GM12892 (cell line): Measurements from ENCODE around the gene EXOC1L.
"Not testable (repeated sequence)": the region's sequence is repeated elsewhere in the genome, so short reads cannot be mapped to it uniquely, and the experiment has no call there.

Experiments used
- DNase-seq: peaks from one replicate; pipeline ENCODE4 v3.0.0; 2011; ENCODE audit not compliant: insufficient read length
- FAIRE-seq: peaks from 2 replicates; lab custom pipeline; 2011; peaks lifted over from hg19 to GRCh38; lab: Jason Lieb, UNC
- POLR2A ChIP-seq: IDR thresholded peaks from 2 replicates; pipeline ENCODE4 v1.6.1; 2011; ENCODE audit warnings: low read depth, low read length, control low read depth
- POLR2AphosphoS5 ChIP-seq: IDR thresholded peaks from 2 replicates; pipeline ENCODE4 v1.6.1; 2011; ENCODE audit warnings: low read depth, low read length, control low read depth
- TAF1 ChIP-seq: IDR thresholded peaks from 2 replicates; pipeline ENCODE4 v1.6.1; 2011; ENCODE audit warnings: low read depth, mild to moderate bottlenecking, control low read depth, low read length, borderline replicate concordance

Gene EXOC1L

GRCh38 chr4:55817691-55818090 is 1.9 kb upstream of the EXOC1L start:
- FAIRE-seq (no peak), DNase-seq (no peak)
- TF ChIP-seq POLR2A (no peak), TAF1 (no peak), POLR2AphosphoS5 (no peak)

GRCh38 chr4:55820279-55820678 is 689 bp downstream of the EXOC1L start:
- TF ChIP-seq POLR2A (no peak), TAF1 (no peak), POLR2AphosphoS5 (no peak)
- no peak for FAIRE-seq
- no peak for DNase-seq

GRCh38 chr4:55822329-55822728 is 2.7 kb downstream of the EXOC1L start:
- DNase-seq (no peak), FAIRE-seq (no peak)
- TF ChIP-seq TAF1 (no peak), POLR2A (no peak), POLR2AphosphoS5 (no peak)

GRCh38 chr4:55824865-55825264 is 5.3 kb downstream of the EXOC1L start:
- DNase-seq (no peak), FAIRE-seq (no peak)
- TF ChIP-seq POLR2AphosphoS5 (no peak), POLR2A (no peak), TAF1 (no peak)

- FAIRE-seq, result no peak
- TF ChIP-seq POLR2A (no peak), TAF1 (no peak), POLR2AphosphoS5 (no peak)
- DNase-seq, result no peak
Observed at GRCh38 chr4:55826986-55827385, 7.4 kb downstream of the EXOC1L start.

DNA sequence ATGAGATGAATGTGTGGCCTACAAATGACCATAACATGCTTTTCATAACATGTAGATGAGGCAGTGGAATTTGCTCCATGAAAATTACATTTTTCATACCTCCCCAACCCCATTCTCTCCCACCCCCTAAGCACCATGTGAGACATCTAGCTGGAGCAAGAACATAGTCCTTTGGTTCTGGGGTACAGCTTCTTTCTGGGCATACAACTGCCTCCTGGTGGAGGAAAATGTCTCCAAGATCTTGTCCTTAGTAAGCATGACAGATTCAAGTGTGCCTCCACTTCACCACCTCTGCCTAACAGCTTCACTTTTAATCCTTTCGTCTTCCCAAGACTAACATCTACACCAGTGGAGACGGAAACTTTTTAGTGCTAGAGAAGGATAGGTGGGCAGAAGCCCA is 8.0 kb downstream of the EXOC1L start:
- no peak for TF ChIP-seq POLR2AphosphoS5
- TF ChIP-seq POLR2A, result no peak
- no peak for TF ChIP-seq TAF1
- FAIRE-seq, result no peak
- DNase-seq, result no peak

GRCh38 chr4:55830048-55830447 is 10.5 kb downstream of the EXOC1L start:
- TF ChIP-seq POLR2A (no peak), POLR2AphosphoS5 (no peak), TAF1 (no peak)
- no peak for FAIRE-seq
- DNase-seq, result no peak

DNA sequence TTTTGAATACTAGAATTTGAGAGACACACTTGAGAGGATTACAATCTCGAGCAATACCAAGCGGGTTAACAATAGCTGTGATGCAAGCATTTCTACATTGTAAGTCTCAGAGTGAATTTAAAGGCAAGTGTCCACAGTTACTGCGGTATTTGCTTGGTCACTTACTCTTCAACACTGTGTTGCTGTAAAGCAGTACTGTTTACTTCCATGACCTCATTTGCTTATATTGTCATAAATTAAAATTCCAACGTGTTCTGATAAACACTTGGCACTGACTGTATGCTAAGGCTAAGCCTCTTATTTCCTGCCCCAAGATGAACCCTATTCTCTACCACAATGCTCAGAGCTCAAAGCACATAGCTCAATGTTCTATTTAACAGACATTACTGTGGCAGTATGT is 11.1 kb downstream of the EXOC1L start:
- TF ChIP-seq POLR2AphosphoS5, result no peak
- TF ChIP-seq TAF1, result no peak
- no peak for TF ChIP-seq POLR2A
- no peak for FAIRE-seq

GRCh38 chr4:55834086-55834795 is 14.7 kb downstream of the EXOC1L start:
- DNase-seq (no peak), FAIRE-seq (no peak)
- TF ChIP-seq POLR2AphosphoS5 (no peak), TAF1 (no peak), POLR2A (no peak)

More for the DNA sequence above, 11.1 kb downstream of the EXOC1L start:
- no peak for DNase-seq

GRCh38 chr4:55837903-55838302 is 18.3 kb downstream of the EXOC1L start:
- DNase-seq, result no peak
- FAIRE-seq, result no peak
- TF ChIP-seq TAF1 (no peak), POLR2A (no peak), POLR2AphosphoS5 (no peak)

- FAIRE-seq, result no peak
- TF ChIP-seq TAF1 (no peak), POLR2A (no peak), POLR2AphosphoS5 (no peak)
- no peak for DNase-seq
Observed at GRCh38 chr4:55838356-55838755, 18.8 kb downstream of the EXOC1L start.

DNA sequence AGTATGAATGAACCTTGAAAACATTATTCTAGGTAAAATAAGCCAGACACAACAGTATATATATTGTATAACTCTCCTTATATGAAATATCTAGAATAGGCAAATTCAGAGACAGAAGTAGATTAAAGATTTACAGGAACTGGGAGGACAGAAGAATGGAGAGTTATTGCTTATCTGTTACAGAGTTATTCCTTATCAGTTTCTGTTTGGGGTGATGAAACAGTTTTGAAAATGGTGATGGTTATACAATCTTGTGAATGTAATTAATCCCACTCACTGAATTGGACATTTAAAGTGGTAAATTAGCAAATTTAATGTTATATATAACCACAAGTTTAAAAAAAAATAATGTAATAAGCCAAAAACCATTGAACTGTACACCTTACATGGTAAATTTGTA is 19.4 kb downstream of the EXOC1L start:
- FAIRE-seq (no peak), DNase-seq (no peak)
- TF ChIP-seq POLR2AphosphoS5 (no peak), POLR2A (no peak), TAF1 (no peak)

GRCh38 chr4:55840956-55841355 is 21.4 kb downstream of the EXOC1L start:
- TF ChIP-seq TAF1 (no peak), POLR2A (no peak), POLR2AphosphoS5 (no peak)
- FAIRE-seq, result no peak
- DNase-seq, result no peak

- not testable (repeated sequence) for DNase-seq
Observed at GRCh38 chr4:55841373-55842239, 22.0 kb downstream of the EXOC1L start.

GRCh38 chr4:55842312-55842711 is 22.7 kb downstream of the EXOC1L start:
- not testable (repeated sequence) for DNase-seq, FAIRE-seq

More at GRCh38 chr4:55841373-55842239, 22.0 kb downstream of the EXOC1L start:
- FAIRE-seq, result not testable (repeated sequence)
